Stimulated activated CD8-positive, alpha-beta memory T cell treated with anti-CD3 and anti-CD28 coated beads, Interleukin-15, amount 100 ng/mL, for 24 hours (primary cell): Measurements from ENCODE around the gene ANKRD44.
"Not testable (repeated sequence)": the region's sequence is repeated elsewhere in the genome, so short reads cannot be mapped to it uniquely, and the experiment has no call there.

ENCODE experiments used
- DNase-seq: peaks from one replicate; pipeline ENCODE4 v3.0.0-alpha.2; 2020; ENCODE audit warnings: low read depth

ANKRD44 gene

DNA sequence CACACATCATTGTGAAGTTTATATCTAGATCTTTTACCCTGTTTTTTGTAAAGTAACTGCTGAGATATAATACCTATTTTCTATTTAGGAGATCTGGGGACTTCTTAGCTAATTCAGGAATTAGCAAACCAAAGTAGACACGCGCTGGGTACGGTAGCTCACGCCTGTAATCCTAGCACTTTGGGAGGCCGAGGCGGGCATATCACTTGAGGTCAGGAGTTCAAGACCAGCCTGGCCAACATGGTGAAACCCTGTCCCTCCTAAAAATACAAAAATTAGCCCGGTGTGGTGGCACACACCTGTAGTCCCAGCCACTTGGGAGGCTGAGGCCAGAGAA, 23.0 kb downstream of the ANKRD44 start:
- DNase-seq: not testable (repeated sequence)

DNA sequence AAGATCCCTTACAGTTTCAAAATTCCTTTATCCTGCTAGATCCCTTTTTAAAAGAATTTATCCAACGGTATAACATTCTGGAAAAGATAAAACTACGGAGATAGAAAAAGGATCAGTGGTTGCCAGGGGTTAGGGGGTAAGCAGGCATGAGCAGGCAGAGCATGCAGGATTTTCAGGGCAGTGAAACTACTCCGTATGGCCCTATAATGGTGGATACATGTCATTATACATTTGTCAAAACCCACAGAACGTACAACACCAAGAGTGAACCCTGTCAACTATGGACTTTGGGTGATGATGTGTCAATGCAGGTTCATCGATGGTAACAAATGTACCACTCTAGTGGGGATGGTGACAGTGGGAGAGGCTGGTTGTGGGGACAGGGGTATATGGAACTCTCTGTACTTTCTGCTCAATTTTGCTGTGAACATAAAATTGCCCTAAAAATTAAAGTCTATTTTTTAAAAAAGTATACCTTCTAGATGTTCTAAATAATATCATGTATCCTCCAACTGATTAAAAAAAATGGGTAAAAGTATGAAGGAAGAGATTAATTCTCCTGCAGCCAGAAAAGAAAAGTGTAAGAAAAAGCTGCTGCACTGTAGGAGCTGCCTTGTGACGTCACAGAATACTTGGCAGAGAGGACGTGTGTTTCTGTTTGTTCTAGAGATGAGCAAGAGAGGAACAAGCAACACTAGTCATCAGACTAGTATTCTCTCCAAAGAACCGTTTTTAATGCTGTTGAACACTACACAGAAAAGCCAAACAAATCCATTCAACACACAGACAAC, 23.6 kb downstream of the ANKRD44 start:
- no peak for DNase-seq

DNA sequence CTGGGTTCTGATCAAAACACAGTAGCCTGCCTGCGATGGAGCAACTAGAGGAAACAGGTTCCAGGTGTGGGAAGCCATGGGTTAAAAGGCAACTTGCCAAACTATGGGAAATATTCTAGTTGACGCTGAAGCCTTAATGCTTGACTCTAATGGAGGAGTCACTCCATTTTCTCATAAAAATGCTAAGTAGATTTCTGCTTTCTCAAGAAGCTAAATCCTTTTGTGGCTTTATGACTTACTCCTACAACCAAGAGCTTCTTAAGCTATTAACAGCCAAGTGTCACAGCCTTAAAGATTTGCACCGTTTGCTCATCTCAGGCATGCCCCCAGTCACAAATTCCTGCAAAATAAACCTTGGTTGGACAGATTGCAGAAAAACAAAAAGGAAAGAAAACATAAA, 25.2 kb downstream of the ANKRD44 start:
- no peak for DNase-seq

DNA sequence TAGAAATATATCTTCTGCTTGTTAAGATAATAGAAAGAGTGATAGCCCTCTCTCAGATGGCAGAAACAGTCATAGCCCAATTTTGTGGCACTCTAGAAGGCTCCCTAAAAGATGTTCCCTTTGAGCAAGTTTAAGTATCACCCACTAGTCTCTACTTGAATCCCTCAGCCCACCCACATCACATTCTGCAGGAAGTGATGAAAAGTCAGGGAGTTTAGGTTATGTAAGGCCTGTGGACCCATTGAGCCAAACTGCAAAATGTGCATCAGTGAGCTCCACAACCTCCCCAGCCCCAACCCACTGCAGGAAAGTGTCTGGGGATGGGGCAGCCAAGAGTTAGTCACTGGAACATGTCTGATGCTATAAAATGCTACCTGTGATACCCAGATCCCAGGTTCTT, 25.6 kb downstream of the ANKRD44 start:
- no peak for DNase-seq

DNA sequence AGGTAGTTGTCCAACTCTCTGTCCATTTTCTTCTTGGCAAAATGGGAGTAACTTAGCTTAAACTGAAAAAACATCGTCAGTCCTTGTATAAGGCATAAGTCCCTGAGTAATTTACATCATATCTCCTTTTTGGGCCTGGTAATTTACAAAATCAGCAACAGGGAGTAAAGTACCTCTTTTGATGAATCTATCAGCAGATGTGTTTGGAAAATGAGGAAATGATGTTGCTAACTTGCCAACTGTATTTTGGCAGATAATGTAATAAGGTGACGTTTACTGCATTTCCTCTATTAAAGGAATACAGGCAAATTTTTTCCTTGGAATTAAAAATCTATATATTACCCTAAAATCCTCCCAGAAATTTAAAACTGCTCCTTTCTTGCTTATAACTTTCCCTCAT, 29.2 kb downstream of the ANKRD44 start:
- DNase-seq: no peak

DNA sequence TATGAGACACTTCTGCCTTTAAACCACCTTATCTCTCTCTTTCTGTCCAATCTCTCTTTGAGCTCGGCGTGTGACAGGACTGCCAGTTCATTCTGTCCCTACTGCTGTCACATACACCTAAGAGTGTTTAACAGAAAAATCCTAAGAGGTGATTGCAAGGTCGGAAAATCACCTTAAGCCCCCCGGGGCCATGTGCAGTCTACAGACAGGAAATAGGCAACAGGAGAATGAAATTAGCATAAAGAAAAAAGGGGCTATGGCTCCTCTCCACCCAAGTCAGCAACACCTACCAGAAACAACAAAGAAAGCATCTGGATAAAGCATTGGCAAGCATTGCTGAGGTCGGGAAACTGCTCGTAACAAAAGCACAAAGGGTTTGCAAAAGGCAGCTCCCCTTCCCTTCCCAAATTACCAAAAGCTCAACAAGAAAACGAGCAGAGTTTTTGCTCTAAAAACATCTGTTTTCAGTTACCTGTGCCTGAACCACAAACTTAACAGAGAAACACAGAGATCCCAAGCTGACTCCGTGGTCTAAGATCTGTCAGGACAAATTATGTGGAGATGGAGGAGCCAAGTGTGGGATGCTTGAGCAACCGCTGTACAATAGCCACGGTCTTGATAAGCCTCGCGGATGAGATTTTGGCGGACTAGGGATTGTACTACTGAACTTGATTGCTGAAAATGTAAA, 30.4 kb downstream of the ANKRD44 start:
- no peak for DNase-seq

DNA sequence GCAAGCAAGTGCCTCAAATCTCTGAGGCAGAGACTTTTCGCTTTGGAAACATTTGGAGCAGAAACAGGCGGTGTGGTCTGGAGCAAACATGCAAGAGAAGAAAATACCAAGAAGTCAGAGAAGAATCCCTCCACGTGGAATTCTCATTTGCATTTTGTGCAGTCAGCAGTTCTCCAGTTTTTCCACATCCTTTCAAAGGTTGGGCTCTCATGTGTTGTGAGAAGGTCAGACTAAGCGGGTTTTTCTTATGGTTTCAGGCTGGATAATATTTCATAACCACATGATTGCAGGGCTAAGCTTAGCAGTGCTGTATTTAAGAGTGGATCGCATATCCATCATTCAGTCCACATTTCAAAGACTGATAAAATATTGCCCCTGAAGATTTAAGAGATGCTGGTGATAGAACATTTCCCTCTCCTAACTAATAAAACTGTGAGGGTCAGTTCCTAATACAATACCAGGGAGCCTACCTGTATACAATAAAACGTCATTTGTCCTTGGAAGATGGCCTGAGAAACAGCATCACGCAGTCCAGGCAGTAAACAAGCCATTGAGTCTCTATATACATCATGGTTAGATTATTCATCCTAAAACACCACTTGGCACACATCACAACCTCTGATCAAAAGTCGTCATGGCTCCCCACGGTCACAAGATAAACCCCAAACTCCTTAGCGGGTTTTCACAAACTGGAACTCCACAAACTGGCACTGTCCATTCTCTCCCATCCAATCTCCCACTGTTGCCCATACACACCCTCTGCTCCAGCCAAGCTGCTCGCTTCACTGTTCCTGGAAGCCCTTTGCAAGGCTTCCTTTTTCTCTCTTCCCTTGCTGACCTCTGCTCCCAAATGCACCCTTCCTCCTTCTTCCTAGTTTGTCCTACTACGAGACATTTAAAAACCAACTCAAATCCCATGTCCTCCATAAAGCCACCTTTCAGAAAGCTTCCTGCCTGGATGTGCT, 31.5 kb downstream of the ANKRD44 start:
- DNase-seq: no peak

DNA sequence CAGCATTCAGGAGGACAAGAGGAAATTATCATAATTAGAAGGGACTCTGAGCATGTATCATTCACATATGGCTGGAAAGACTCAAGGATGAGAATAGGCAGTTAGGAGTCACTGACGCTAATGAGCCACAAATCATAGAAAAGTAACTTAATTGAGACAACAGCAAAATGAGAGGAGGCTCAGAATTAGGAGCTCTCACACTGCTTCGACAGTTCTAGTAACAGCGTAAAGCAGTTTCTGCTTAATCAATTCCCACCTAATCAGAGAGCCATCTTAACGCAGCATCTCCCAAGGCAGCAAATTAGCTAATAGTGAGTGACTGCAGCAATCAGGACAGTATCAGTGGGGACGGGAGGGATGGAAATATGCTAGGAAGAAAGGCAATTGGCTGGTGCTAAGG, 32.8 kb downstream of the ANKRD44 start:
- DNase-seq: no peak

DNA sequence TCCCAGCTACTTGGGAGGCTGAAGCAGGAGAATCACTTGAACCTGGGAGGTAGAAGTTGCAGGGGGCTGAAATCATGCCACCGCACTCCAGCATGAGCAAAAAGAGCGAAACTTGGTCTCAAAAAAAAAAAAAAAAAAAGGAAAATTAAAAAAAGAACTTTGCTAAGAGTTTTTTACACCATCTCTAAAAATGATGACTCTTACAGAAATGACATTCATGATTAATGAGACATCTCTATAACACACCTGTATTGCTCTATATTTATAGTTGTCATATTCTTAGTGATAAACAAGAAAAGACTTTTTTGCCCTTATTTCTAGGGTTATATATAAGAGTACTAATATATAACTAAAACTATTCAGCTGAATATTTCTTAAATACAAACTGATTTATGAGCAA, 34.4 kb downstream of the ANKRD44 start:
- no peak for DNase-seq

DNA sequence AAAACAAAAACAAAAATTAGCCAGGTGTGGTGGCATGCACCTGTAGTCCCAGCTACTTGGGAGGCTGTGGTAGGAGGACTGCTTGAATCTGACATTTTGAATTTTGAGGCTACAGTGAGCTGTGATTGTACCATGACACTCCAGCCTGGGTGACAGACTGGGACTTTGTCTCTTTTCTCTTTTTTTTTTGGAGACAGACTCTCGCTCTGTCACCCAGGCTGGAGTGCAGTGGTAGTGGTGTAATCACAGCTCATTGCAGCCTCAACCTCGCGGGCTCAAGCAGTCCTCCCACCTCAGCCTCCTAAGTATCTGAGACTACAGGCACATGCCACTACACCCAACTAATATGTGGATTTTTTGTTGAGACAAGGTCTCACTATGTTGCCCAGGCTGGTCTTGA, 35.6 kb downstream of the ANKRD44 start:
- no peak for DNase-seq

DNA sequence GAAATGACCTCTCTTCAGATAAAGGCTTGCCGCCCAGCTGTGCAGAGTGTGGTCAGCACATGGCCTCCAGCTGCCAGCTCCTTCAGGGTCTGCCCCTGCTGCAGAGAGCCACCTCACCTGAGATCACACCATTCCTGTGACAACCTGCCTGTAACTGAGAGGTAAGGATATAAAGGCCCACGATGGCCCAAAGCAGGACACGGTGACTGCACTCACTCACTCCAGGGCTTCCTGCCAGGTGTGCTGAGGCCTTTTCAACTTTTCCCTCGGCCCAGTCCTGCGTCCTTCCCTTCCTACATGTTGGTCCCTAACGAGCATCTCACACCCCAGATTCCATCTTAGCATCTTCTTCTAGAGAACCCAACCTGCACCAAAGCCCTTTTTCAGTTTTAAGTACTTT, 36.2 kb downstream of the ANKRD44 start:
- DNase-seq: no peak

DNA sequence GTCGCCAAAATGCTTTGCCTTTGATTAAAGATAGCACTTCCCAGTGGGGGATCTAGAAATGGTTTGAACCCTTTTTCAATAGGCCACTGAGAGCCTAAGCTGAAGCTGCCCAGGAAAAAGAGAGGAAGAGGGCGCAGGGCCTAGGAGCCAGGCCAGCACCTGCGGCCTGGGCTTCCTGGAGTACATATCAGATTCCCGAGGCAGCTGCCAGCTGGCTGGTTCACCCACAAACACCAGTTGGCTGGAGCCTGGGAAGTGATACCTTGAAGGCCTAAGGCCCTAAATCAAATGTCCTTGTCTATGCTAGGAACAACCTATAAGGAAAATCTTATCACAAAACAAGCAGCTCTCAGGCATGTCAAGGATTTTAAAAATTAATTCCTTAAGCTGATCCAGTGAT, 37.1 kb downstream of the ANKRD44 start:
- no peak for DNase-seq

DNA sequence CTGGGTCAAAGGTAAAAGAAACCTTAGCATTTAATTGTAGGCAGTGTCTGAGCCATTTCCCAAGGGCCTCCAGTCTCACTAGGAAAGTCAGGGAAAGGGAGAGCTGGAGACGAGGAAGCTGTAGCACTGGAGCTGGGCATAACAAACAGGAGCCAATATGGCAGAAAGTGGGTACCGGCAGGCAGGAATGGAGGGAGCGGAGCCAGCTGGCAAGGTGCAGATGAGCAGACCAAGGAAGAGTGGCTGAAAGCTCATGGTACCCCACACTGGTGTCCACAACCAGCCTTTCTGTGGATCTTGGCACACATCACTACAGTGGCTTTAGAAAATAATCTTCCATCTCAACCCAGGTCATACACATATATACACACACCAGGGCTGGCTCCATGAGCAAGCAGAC, 40.0 kb downstream of the ANKRD44 start:
- no peak for DNase-seq

DNA sequence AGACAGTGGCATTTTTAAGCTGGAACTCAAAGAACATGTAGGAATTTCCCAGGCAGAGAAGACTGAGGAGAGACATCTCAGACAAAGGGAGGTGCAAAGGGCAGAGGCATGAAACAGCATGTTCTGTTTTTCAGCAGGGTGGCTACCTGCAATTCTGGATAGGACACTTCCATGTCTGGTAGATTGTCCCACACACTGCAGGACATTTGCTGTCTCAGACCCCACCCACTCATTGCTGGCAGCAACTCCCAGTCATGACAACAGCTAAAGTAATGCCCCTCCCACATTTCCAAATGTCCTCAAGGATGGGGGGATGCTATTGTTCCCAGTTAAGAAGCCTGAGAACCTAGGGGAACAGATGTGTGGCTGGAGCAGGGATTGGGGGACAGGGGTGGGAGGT, 40.8 kb downstream of the ANKRD44 start:
- no peak for DNase-seq

DNA sequence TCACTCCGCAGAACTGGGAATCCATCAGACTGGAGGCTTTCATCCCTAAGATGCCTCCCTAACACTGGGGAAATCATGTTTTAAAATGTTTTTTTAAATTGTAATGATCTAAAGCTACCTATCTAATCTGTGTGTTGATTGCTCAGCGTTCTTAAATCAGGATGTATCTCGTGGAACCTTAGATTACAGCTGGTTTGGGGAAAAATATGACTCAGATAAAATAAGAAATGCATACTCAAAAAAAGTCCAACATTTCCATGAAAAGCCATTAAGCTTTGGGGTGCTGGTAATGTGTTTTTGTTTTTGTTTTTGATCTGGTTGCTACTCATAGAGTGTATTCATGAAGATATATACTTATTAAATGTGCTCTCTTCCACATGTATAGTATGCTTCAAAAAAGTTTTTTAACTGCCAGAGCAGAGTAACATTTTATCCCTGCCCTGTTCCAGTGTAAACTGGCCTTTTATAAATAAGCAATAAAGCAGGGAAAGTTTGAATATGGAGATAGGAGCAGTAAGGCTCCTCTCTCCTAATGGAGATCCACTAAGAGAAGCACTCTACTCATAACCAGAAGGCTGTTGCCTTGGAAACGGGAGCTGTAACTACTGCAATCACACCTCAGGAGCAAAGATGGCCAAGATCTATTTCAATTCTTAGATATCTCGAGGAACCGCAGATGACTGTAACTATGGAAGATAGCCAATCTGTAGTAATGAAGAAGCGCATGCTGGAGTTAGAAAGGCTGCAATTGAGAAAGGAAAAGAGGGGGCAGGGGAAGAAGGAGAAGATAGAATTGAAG, 41.6 kb downstream of the ANKRD44 start:
- no peak for DNase-seq

DNA sequence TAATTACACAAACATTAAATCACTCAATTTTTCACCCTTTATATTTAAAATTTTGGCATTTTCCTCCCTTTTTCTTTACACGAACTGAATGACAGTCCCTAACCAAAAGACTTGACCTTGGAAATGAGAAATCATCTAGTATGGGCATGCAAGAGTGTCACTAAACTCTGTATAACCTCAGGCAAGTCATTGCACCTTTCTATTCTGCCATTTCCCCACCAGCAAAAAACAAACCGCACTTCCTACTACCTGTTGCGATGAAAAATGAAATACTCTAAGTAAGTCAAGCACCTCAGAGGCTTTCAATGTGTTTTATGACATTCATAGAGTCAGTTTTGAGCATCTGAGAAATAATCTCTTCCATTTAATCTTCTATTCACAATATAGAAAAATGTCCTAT, 44.1 kb downstream of the ANKRD44 start:
- no peak for DNase-seq

DNA sequence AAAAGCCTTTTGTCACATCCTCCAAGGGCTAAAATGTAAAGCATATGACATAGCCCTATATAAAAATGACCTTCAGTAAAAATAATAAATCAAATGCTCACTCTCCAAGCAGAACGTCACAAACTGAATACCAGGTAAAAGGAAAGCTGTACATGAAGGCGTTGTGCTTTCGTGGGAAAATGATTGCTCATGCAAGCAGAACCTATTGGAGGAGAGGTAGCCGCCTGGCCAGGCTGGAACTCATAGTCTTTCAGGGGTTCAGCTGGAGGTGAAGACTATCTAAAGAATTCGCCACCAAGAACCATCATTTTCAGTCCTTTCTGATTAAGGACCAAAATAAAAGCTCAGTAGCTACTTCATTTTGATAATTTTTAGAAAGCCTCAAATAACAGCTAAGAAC, 44.7 kb downstream of the ANKRD44 start:
- DNase-seq: no peak

DNA sequence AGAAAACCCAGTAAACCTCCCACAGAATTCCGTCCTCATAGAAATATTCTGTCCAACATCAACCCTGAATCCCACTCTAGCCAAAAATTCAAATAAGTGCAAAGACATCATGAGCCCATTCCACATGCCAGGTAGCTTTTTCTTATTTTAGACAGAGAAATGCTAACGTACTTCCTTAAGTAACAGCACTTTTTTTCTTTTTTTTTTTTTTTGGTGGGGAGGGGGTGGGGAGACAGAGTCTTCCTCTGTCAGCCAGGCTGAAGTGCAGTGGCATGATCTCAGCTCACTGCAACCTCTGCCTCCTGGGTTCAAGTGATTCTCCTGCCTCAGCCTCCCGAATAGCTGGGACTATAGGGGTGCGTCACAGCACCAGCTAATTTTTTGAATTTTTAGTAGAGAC, 45.5 kb downstream of the ANKRD44 start:
- no peak for DNase-seq

DNA sequence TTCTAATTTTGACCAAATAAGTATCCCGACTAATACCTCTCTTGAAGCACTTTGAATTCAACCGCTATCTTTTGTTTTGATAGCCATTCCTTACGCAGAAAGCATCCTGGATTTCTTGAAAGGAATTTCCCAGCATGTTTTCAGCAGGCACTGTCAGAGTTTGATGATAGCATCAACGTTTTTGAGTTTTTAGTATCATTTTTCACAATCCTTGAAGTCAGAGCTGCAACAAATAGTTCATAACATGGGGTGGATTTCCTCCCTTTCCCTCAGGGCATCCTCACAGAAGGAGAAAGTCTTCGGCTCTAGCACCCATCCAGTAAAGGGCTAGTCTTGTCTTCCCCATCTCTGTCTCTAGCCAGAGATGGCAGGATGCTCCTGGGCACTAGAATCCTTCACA, 46.2 kb downstream of the ANKRD44 start:
- DNase-seq: no peak

DNA sequence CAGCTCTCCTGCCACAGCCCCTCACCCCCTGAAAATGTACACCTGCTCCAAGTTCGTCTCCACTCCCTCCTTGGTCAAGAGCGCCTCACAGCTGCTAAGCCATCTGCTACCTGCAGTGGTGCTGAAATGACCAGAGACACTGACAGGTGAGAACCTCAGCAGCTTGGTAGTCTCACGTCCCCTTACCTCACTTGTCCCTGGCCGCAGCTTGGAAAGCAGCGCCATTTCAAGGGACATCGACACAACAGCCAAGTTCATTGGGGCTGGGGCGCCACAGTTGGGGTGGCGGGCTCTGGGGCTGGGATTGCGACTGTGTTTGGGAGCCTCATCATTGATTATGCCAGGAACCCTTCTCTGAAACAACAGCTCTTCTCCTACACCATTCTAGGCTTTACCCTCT, 47.5 kb downstream of the ANKRD44 start:
- no peak for DNase-seq

DNA sequence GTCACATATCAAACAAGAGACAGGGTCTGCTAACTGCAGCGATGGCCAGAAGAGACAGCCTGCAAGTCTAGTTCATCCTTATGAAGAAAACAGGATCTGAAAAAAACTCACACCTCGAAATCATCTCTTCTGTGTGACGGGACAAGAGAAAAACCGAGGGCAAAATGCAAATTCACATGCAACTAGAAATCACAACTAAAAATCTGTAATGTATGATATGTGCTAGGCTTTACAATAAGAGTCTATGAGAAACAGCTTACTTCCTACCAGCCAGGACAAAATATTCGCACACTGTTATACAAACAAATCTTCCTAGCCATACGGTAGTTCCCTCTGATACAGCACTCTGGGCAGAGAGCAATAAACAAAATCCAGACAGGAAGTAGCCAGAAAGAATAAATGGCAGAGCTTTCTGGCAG, 48.8 kb downstream of the ANKRD44 start:
- DNase-seq: no peak

DNA sequence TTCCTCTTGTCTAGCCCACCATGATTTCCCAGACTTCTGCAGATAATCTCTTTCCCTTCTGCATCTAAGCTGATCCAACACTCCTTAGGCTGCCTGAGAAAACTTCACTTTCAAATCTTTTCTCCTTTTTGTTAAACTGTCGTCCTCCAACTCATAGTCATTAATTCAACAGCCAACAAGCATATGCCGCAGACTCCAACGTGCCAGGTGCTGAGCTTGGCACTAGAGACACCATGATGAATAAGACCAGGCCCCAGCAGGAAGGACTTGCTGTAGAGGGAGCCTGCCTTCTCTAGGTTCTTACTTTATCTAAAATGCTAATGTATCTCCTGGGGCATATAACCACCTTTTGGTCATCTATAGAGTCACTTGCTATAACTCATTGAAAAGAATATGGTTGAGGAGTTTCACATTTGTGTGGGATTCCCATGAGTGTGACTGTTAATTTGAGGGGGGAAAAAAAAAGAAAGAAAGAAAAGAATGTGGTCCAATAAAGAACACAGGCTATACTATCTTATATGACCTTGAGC, 51.0 kb downstream of the ANKRD44 start:
- DNase-seq: no peak
